ENCODE measurements around the gene LYZL2.
"Not testable (repeated sequence)": the region's sequence is repeated elsewhere in the genome, so short reads cannot be mapped to it uniquely, and the experiment has no call there.

LYZL2 gene

DNA sequence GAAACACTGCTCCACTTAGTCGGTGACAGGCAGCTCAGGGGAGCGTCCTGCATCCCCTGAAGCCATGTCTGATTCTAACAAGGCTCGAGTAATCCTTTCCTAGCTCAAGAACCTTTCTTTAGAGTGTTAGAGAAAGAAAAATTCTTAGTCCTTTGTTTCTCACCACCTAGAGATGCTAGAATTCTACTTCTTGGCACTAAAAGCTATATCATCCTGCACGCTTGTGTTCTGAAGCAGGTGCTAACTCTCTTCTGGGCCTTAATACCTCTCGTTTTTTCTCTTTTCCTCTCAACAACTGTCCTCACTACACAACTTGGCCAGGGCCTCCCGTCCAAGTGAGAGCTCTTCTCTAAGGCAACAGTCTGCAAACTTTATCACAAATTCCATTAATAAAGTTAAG lies at the start of gene LYZL2:
Gene LYZL2, minus strand, starts transcription at position 101 of the 400 bp plus-strand sequence. CDS start 2,838 bp downstream, outside the sequence.
- no peak for DNase-seq (ENCODE audit: low read depth)

GRCh38 chr10:30677616-30678015 lies 48.1 kb upstream of the LYZL2 start:
- DNase-seq (ENCODE audit: low read depth), result not testable (repeated sequence)

DNA sequence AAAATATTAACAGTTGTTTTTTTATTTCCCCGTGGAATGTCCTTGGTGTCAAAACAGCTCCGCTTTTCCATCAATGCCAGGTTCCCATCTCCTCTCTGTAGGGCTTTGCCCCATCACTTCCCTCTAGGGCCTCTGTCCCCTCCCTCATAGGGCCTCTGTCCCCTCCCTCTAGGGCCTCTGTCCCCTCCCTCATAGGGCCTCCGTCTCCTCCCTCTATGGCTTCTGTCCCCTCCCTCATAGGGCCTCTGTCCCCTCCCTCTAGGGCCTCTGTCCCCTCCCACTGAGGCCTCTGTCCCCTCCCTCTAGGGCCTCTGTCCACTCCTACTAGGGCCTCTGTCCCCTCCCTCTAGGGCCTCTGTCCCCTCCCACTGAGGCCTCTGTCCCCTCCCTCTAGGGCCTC lies 47.6 kb upstream of the LYZL2 start:
- not testable (repeated sequence) for DNase-seq (ENCODE audit: low read depth)

DNA sequence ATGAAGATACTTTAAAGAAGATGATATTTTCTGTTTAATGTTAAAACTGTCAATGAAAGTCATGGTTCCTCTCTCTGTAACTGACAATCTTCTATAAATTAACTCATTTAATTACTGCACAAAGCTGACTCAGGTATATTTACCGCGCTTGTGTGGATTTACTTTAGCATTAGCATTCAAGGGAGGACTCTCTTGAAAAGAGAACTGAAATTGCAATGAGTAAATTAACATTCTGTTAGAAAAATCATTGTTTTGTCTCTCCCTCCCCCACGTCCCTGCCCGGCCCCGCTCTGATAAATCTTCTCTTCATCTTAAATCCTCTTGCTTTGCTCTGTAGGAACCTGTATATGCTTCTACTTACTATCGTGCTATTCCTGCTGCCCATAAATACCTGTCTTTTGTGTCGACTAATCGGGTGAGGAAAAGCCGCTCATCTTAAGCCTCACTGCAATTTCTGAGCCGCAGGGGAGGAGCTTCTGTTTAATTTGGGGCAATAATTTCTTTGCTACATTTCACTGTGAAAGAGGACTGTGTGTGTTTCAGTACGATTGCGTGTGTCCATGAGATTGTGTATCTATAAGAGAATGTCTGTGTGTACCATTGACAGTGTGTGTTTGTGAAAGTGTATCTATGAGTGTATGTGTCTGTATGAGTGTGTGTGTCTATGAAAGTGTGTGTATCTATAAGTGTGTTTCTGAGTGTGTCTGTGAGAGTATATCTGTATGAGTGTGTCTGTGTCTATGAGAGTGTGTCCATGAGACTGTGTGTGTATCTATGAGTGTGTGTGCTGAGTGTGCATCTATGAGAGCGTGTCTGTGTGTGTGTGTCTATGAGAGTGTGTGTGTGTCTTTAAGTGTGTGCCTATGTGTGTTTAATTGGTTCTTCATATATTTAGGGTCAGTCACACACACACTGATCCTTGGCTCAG lies 46.5 kb upstream of the LYZL2 start:
- no peak for DNase-seq (ENCODE audit: low read depth)

DNA sequence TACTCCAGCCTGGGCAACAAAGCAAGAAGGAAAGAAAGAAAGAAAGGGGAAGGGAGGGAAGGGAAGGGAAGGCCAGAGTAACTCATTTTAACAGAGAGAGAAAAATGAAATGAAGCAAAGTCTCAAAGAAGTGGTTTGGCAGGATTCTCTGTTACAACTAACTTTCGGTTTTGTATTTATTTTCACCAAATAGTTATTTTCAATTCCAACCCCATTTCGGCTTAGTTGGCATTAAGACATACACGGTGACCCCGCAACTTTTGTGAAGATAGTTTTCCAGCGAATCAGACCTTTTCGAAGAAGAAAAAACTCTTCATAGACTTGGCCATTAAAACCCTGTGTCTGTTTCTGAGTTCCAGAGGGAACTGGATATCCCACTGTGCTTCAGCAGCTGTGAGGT lies 45.2 kb upstream of the LYZL2 start:
- DNase-seq (ENCODE audit: low read depth), result no peak

- DNase-seq (ENCODE audit: low read depth), result not testable (repeated sequence)
These were observed 43.7 kb upstream of the LYZL2 start for GRCh38 chr10:30673262-30673661.

- not testable (repeated sequence) for DNase-seq (ENCODE audit: low read depth)
These were observed 42.8 kb upstream of the LYZL2 start for GRCh38 chr10:30672338-30672737.

GRCh38 chr10:30671026-30671616 lies 41.6 kb upstream of the LYZL2 start:
- DNase-seq (ENCODE audit: low read depth), result peak; percentile 42

- DNase-seq (ENCODE audit: low read depth), result not testable (repeated sequence)
These were observed 38.4 kb upstream of the LYZL2 start for GRCh38 chr10:30667982-30668381.

- not testable (repeated sequence) for DNase-seq (ENCODE audit: low read depth)
These were observed 33.9 kb upstream of the LYZL2 start for GRCh38 chr10:30663403-30663802.

DNA sequence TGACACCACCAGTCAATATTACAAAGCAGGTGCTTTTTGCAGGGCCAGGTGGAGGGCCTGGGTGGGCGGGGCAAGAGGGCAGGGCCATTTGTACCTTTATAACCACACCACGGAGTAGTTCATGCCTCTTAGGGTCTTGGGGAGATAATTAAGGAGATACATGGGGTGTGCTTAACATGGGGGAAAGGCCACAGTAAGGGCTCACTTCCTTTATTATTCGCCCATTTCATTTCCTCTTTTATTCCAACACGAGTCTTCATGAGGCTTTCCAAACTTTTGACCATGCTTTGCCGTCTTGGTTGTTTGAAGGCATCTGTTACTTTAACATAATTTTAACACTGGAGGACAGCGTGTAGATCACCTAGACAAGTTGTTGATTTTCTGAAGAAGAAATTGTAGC lies 33.3 kb upstream of the LYZL2 start:
- DNase-seq (ENCODE audit: low read depth), result no peak

GRCh38 chr10:30660314-30660713 lies 30.8 kb upstream of the LYZL2 start:
- not testable (repeated sequence) for DNase-seq (ENCODE audit: low read depth)

DNA sequence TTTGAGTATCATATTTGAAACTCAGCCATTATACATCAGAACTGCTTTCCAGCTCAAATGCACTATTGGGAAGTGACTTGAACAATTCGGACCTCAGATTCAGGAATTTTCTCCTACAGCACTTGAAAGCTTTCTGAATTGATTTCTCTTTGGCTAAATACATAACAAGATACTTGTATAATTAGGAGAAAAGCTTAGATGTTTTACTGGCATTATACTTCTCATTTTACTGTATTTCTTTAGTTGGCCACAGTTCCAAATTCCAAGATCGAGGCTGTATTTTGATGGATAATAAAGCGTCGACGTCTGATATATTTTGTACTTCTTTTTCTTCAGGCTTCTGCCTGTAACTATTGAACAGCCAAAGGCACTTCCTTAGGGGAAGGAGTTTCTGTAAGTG lies 26.7 kb upstream of the LYZL2 start:
- DNase-seq (ENCODE audit: low read depth), result no peak

GRCh38 chr10:30655001-30655400 lies 25.4 kb upstream of the LYZL2 start:
- DNase-seq (ENCODE audit: low read depth), result not testable (repeated sequence)

DNA sequence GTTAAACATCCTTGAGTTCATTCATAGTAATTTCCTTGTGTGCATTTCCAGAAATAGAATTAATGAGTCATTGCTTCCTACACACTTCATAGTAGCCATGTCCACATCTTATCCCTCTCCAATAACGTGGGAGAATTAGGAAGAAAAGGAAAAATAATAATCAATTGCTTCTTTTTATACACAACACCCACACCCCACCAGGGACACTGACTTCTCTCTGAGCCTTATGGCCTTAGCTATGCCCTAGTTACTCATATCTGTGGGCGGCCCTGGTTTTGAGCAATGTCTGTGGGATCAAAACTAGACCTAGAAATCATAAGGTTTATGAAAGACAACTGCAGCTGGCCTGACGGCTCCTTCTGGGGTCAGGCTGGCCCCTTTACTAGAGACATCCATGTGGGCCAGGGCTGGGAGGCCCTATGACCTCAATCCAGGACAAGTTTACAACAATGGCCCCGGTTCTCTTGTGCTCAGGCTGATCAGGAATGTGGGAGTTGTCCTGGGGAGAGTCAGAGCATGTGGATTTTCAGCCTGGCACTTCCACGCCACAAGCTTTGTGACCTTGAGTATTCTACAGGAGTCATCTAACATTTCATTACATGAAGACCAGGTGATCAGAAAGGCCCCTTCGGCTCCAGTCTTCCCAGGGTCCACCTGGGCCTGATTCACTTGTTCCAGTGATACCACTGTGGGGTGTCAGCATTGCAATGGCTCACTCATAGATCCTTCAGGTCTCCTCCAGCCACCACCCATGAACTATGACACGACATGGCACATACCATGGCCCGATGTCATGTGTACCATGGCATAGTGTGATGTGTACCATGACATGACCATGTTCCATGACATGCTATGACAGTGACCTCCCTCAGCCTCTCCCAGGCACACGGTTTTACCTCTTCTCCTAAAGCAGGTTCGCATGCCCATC lies 22.2 kb upstream of the LYZL2 start:
- DNase-seq (ENCODE audit: low read depth), result not testable (repeated sequence)

DNA sequence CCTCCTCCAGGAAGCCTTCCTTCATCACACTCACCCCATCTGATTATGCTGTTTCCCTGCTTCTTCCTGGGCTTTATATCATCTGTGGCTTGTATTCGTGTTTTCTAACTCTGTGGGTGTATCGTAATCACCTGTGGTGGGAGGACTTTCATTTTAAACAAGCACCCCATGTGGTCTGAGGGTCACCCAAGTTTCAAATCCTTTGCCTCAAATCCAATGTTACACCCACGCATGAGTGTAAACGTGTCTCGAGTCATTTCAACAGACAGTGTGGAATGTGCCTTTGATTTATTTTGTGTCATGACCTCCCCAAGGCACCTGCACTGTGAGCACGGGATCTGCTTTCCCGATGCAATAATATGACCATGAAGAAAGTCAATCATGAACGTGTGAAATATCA lies 17.5 kb upstream of the LYZL2 start:
- no peak for DNase-seq (ENCODE audit: low read depth)

DNA sequence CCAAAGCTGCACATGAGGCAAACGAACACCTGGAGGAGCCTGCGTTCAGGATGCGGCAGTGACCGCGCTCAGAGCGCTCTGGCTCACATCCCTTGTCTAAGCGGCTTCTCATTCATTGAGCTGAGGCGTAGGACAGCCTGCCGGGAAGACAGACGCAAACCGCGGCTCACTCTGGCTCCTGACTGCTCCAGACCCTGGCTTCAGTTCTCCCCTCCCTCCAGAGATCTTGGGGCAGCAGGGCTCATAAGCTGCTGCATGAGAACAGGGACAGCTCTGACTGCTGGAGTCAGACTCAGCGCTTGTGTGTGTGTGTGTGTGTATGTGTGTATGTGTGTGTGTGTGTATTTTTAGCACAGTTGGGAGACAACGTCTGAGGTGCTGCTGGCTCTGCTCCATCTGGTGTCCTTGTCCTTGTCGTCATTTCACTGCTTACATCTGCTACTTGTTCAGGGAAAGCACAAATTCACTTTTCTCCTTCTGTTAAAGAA lies 15.8 kb upstream of the LYZL2 start:
- DNase-seq (ENCODE audit: low read depth), result no peak

DNA sequence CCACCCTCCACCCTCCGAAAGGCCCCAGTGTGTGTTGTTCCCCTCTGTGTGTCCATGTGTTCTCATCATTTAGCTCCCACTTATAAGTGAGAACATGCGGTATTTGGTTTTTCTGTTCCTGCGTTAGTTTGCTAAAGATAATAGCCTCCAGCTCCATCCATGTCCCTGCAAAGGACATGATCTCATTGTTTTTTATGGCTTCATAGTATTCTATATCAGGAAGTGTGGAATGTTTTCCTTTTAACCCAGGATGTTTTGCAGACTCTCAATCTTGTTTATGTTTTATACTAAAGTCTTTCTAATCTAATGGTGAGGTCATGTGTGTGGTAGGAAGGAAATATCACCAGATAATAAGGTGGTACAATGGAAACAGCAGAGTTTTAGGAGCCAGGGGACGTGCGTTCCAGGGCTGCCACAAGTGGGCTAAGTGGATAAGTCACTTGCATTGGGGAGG lies 14.9 kb upstream of the LYZL2 start:
- DNase-seq (ENCODE audit: low read depth), result not testable (repeated sequence)

- DNase-seq (ENCODE audit: low read depth), result not testable (repeated sequence)
These were observed 14.1 kb upstream of the LYZL2 start for GRCh38 chr10:30643557-30644199.

GRCh38 chr10:30642856-30643255 lies 13.3 kb upstream of the LYZL2 start:
- not testable (repeated sequence) for DNase-seq (ENCODE audit: low read depth)
